Measurements from ENCODE around the gene SNAP47.

The SNAP47 gene

GRCh38 chr1:227744668-227745067, 9.4 kb downstream of the SNAP47 start:
- TF ChIP-seq CTCF (IDR thresholded peaks at IDR 0.05; ENCODE audit: insufficient read depth, low read depth, low read length, missing control alignments): no peak
- DNase-seq (ENCODE audit: low read depth): no peak
- no peak overlapping the region for H3K4me3 ChIP-seq (ENCODE audit: low read length)

- DNase-seq (ENCODE audit: low read depth): no peak
- H3K4me3 ChIP-seq (ENCODE audit: low read length): no peak overlapping the region
- TF ChIP-seq CTCF (IDR thresholded peaks at IDR 0.05; ENCODE audit: insufficient read depth, low read depth, low read length, missing control alignments): no peak
Measured at GRCh38 chr1:227745568-227746265, 10.5 kb downstream of the SNAP47 start.

GRCh38 chr1:227746676-227747075, 11.4 kb downstream of the SNAP47 start:
- no peak for TF ChIP-seq CTCF (IDR thresholded peaks at IDR 0.05; ENCODE audit: insufficient read depth, low read depth, low read length, missing control alignments)
- no peak for DNase-seq (ENCODE audit: low read depth)
- H3K4me3 ChIP-seq (ENCODE audit: low read length): no peak overlapping the region

- no peak for TF ChIP-seq CTCF (IDR thresholded peaks at IDR 0.05; ENCODE audit: insufficient read depth, low read depth, low read length, missing control alignments)
- no peak for DNase-seq (ENCODE audit: low read depth)
- H3K4me3 ChIP-seq (ENCODE audit: low read length): no peak overlapping the region
Measured at GRCh38 chr1:227747382-227747781, 12.1 kb downstream of the SNAP47 start.

GRCh38 chr1:227747948-227748495, 12.8 kb downstream of the SNAP47 start:
- DNase-seq (ENCODE audit: low read depth): no peak
- TF ChIP-seq CTCF (IDR thresholded peaks at IDR 0.05; ENCODE audit: insufficient read depth, low read depth, low read length, missing control alignments): no peak
- no peak overlapping the region for H3K4me3 ChIP-seq (ENCODE audit: low read length)

- no peak for DNase-seq (ENCODE audit: low read depth)
- TF ChIP-seq CTCF (IDR thresholded peaks at IDR 0.05; ENCODE audit: insufficient read depth, low read depth, low read length, missing control alignments): no peak
- no peak overlapping the region for H3K4me3 ChIP-seq (ENCODE audit: low read length)
Measured at GRCh38 chr1:227748496-227749182, 13.4 kb downstream of the SNAP47 start.

All from epithelial cell of esophagus (primary cell).